HG03439 (cell line): ENCODE measurements around the gene CACNA2D1.

Experiments used
- ATAC-seq: cut with Tn5 transposase; IDR thresholded peaks from one replicate; pipeline ENCODE4 v1.9.1; 2021; ENCODE audit warnings: mild to moderate bottlenecking, moderate library complexity; ENCODE audit not compliant: unreplicated experiment

Gene CACNA2D1

GRCh38 chr7:82126576-82126975 lies 317.0 kb downstream of the CACNA2D1 start:
- no peak for ATAC-seq

DNA sequence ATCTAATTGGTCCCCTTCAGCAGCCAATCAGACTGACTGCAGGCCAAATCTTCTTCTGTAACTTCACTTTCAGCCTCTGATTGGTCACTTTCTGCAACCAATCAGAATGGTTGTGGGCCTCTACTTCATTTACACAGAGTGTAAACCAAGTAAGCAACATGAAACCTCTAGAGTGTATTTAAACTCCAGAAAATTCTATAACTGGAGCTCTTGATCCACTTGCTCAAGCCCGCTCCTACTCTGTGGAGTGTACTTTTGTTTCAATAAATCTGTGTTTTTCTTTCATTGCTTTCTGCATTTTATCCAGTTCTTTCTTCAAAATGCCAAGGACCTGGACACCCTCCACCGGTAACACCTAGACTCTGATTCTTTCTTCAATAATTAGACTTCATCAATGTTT lies 319.1 kb downstream of the CACNA2D1 start:
- ATAC-seq = no peak

GRCh38 chr7:82122275-82122674 lies 321.3 kb downstream of the CACNA2D1 start:
- ATAC-seq = no peak

DNA sequence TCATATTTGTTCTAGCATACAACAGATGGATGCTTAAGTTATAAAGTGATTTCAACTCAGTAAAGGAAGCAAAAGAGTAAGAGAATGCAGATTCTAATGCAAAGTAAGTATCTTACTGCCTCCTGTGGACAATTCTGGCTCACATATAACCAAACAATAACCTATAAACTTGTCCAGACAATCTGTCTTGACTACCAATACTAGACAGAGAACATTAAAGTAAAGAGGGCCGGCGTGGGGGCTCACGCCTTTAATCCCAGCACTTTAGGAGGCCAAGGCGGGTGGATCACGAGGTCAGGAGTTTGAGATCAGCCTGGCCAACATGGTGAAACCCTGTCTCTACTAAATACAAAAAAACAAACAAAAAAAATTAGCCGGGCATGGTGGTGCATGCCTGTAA lies 329.3 kb downstream of the CACNA2D1 start:
- ATAC-seq = no peak

DNA sequence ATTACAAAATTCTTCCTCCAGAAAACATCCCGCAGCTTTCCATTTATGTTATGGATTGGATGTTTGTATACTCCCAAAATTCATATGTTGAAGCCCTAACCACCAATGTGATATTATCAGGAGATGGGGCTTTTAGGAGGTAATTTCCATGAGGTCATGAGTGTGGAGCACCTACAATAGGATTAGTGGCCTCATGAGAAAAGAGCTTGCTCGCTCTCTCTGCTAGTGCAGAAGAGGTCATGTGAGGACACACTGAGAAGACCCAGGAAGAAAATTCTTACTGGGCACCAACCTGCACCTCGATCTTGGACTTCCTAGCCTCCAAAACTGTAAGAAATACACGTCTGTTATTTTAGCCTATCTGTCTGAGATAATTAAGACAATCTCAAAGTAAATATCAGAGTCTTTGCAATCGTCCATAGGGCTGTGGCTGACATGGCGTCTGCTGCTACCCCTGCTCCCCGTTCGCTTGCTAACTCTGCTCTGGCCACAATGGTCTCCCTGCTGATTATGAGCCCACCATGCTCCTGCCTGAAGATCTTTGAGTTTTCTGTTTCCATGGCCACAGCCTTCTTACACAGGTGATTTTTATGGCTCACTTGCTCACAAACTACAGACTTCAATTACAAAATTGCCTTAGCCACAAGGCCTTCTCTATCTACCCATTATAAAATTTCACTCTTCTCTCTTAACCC lies 333.3 kb downstream of the CACNA2D1 start:
- no peak for ATAC-seq

GRCh38 chr7:82109288-82109687 lies 334.3 kb downstream of the CACNA2D1 start:
- no peak for ATAC-seq

GRCh38 chr7:82106201-82106600 lies 337.4 kb downstream of the CACNA2D1 start:
- ATAC-seq = no peak

DNA sequence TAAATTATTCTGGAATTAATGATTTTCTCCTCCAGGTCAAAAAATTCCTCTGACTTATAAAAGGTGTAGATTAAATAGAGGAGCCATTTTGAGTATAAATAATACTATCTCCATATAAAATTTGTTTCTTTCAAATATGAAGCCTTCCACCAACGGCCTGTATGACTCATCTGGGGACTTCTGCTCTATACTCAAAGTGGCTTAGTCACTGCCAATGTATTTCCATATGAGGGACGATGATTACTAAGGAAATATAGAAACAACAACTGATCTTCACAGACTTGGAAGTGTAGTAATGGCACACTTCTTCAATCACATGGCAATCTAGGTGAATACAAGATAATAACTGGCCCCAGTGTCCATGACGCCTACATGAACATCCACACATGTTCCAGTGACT lies 338.1 kb downstream of the CACNA2D1 start:
- no peak for ATAC-seq

- no peak for ATAC-seq
Measured at GRCh38 chr7:82098414-82098813, 345.2 kb downstream of the CACNA2D1 start.

DNA sequence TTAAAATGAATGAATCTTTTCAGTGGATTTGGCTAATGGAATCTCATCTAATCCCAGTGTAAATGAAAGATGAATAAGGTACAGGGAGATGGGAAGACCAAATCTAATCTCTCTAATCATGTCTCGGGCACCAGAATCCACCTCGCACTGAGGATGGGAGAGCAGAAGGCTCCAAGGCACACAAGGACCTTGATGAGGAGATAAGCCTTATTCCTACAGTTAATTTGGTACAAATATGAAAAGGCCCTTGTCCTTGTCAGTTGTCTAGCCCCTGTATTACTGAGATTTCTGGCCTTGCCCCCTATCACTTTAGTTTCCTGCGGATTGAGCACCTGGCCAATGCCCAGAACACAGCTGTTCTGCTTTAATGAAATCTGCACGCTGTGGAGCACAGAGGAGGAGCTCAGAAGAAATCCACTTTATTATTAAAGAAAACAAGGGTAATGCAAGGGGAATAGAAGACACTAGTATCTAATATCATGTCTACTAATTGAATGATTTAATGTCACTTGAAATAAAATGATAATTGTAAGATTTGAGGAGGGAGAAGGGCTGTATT lies 352.4 kb downstream of the CACNA2D1 start:
- ATAC-seq = no peak

DNA sequence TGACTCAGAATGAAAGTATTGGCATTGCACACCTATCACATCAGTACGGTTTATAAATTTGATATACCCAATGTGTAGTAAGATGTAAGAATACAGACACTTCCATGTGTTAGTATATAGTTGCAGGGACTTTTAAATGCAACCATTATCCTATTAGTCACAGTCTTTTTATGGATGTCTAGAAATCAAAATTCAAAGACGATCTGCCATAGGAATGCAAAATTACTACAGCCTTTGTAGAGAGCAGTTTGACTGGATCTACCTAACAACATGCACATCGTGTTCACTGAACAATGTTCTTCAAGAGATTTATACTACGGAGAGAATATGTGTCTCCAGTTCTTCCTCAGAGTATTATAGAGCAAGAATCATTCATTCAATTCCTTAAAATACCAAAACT lies 356.5 kb downstream of the CACNA2D1 start:
- no peak for ATAC-seq

- no peak for ATAC-seq
Measured at GRCh38 chr7:82085116-82085515, 358.5 kb downstream of the CACNA2D1 start.

GRCh38 chr7:82081644-82082224 lies 361.8 kb downstream of the CACNA2D1 start:
- no peak for ATAC-seq

DNA sequence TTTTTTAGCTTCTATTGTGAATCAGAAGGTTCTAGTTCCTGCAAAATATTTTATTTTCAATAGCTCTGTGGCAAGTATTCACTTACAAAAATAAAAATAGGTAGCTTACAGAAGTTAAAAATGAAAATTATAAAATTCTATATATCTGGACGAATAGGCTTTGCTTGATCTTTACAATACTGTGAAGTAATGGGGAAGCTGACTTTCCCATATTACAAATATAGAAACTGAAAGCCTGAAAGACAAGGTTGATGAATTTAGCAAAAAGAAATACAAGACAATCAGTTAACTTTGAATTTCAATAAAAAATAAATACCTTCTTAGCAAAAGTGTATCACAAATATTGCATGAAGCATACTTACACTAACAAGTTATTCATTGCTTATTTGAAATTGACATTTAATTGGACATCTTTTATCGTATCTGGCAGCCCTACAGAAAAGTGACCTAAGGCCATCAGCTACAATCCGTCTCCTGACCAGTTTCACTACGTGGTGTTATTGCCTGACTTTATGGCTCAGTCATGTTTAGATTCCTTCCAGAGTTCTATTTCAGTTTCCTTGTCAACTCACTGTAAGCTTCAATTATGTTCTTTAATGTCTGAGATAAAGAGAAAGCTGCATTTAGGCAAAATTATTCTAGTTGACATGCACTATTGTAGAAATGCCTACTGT lies 363.2 kb downstream of the CACNA2D1 start:
- ATAC-seq = peak; percentile 50

- no peak for ATAC-seq
Measured at GRCh38 chr7:82079527-82079926, 364.1 kb downstream of the CACNA2D1 start.

GRCh38 chr7:82078807-82079206 lies 364.8 kb downstream of the CACNA2D1 start:
- no peak for ATAC-seq

DNA sequence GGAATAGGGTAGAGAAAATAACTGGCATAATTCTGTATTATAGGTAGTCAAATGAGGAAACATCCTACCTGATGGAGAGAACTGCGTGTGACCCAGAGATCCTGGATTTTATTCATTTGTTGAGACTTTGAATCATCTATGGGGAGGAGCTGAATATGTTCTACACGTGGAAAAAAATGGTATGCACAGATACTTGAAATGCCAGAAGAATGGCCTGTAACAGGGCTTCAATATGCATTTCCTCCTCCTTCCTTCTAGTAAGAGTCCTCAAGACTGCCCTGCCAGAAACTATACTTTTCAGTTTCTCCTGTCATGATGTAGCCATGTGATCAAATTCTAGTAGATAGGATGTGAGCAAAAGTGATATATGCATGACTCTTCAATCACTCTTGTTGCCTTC lies 372.1 kb downstream of the CACNA2D1 start:
- no peak for ATAC-seq

DNA sequence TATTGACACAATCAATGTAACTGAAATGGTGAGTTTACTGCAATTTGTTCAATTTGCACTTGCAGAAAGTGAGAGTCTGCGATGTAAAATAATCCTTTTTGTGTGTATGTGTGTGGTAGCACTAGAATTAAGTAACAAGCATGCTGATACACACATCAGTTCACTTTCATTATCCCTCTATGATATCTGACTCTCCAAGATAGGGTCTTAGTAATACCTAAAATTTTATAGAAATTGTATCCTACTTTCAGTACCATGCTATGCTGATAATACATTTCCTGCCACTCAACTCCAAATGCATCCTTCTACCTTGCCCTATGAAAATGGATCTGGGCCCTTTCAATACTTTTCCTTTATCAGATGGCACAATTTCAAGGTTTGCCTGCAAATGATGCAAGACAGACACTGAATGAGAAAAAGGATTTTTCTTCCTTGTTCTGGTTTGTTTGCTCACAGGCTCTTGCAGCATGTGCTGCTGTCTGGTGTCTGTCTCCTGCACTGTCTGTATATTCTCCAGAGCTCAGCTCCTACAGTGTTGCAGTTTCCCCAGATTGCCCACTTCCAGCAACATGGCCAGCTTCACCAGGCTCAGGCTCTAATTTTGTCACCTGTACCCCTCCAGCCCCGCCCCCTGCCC lies 375.8 kb downstream of the CACNA2D1 start:
- no peak for ATAC-seq

DNA sequence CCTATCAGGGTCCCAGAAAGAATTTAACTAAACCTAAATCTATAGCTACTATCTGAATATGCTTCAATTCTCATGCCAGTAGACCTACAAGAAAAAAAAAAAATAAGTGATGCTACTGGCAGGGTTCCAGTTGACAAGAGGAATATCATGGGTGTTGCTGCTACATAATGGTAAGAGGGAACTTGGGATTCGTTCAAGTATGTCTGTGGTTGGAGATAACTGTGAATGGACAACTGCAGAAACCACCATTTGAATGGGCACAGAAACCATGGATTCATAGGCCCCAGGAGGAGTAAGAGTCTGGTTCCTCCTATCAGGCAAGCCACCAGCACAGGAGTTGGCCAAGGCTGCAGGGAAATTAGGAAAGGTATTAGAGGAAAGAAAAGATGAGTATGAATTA lies 386.1 kb downstream of the CACNA2D1 start:
- ATAC-seq = no peak

DNA sequence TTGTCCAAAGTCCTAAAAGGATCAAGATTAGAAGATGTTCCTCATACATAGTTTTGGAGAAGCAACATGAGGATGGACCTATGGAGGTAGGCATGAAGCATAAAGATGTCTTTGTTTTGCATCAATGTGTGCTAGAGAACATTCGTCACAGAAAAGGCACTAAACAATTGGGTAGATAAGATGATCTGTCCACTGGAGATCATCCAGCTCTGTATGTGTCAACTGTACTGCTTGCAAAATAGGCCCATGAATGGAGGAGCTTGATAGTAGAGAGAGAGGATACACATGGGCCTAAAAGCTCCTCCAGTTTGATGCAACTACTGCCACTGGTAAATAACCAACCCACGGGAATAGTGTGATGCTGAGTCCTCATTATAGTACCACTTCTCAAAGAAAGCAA lies 387.3 kb downstream of the CACNA2D1 start:
- ATAC-seq = no peak

DNA sequence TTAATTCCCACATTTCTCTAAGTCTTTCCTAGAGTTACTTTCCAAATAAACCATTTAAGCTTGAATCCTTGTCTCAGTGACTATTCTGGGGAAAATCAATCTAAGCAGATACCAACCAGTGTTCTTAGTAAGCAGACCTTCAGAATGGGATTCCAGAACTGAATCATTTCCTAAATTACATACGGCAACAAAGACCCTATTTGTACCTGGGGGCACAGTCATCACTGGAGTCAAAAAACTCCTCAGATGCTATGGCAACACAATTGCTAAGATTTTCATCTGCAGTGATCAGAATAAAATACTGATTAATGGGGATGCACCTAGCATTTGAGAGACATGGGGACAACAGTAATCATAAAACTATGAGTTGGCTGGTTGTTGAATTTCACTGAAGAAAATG lies 389.0 kb downstream of the CACNA2D1 start:
- ATAC-seq = no peak
